ENCODE measurements around the gene HACD1. TPM values are rescaled to one million over a fixed set of nuclear protein-coding genes. Genes with fewer than 3 reads are reported as not detected.

HACD1 gene
- total RNA-seq = 23.2 and 26.4 TPM in 2 replicates

GRCh38 chr10:17617031-17617911, at the start of gene HACD1:
HACD1 (minus strand) TSS chr10:17617374; CDS start chr10:17617339, 35 bp downstream.

GRCh38 chr10:17643755-17644484, 26.7 kb upstream of the HACD1 start, which contains the start of gene STAM:
STAM (plus strand) TSS chr10:17644151; CDS start chr10:17644340, 189 bp downstream.

Other genes starting within 250 kb of the HACD1 start
- 0.72 and 2.4 TPM in 2 replicates for gene ST8SIA6, start 162.8 kb downstream of the HACD1 start, total RNA-seq
- 10.9 and 14.3 TPM in 2 replicates for gene STAM, start 26.8 kb upstream of the HACD1 start, total RNA-seq
- under 0.01 and 0.19 TPM in 2 replicates for gene TMEM236, start 134.8 kb upstream of the HACD1 start, total RNA-seq
- gene MRC1, start 192.0 kb upstream of the HACD1 start, total RNA-seq = 1.9 and 8.8 TPM in 2 replicates

All from endothelial cell of coronary artery (primary cell).